SK-N-SH treated with all-trans-retinoic acid at 6 μM for 48 hours (cell line): ENCODE measurements around the gene TFIP11.

Experiments
- ATAC-seq: fragments of 200-7000 bp; cut with Tn5 transposase; 3 replicates; pipeline ENCODE4 v1.9.1; 2020; ENCODE audit warnings: mild to moderate bottlenecking, moderate library complexity
- ARNTL ChIP-seq: fragments of 450-650 bp; formaldehyde crosslinking; IDR thresholded peaks from 2 replicates; pipeline ENCODE4 v1.5.0; 2020; ENCODE audit warnings: low read depth, mild to moderate bottlenecking, moderate library complexity, borderline replicate concordance
- CSDC2 ChIP-seq: fragments of 250-450 bp; sonication (Bioruptor Pico); IDR thresholded peaks from 2 replicates; pipeline ENCODE4 v1.5.0; 2020; ENCODE audit warnings: mild to moderate bottlenecking, moderate library complexity
- CSRNP3 ChIP-seq: fragments of 250-450 bp; sonication (Bioruptor Pico); IDR thresholded peaks from 2 replicates; pipeline ENCODE4 v1.5.1; 2021; ENCODE audit warnings: mild to moderate bottlenecking, moderate library complexity
- ESRRG ChIP-seq: fragments of 250-450 bp; sonication (Bioruptor Pico); IDR thresholded peaks from 2 replicates; pipeline ENCODE4 v1.6.1; 2021; ENCODE audit warnings: mild to moderate bottlenecking
- GLIS3 ChIP-seq: fragments of 250-450 bp; sonication (Bioruptor Pico); IDR thresholded peaks from 2 replicates; pipeline ENCODE4 v1.5.0; 2020; ENCODE audit warnings: mild to moderate bottlenecking, moderate library complexity
- ISL1 ChIP-seq: fragments of 250-450 bp; sonication (Bioruptor Pico); IDR thresholded peaks from 2 replicates; pipeline ENCODE4 v2.1.2; 2022; ENCODE audit warnings: mild to moderate bottlenecking, moderate library complexity
- OSR1 ChIP-seq: fragments of 250-450 bp; sonication (Bioruptor Pico); IDR thresholded peaks from 2 replicates; pipeline ENCODE4 v1.8.0; 2022; ENCODE audit warnings: moderate library complexity, mild to moderate bottlenecking, inconsistent platforms
- POU6F1 ChIP-seq: fragments of 250-450 bp; sonication (Bioruptor Pico); IDR thresholded peaks from 2 replicates; pipeline ENCODE4 v1.8.0; 2021; ENCODE audit warnings: low read depth, mild to moderate bottlenecking, moderate library complexity, borderline replicate concordance
- PPARA ChIP-seq: fragments of 250-450 bp; sonication (Bioruptor Pico); IDR thresholded peaks from 2 replicates; pipeline ENCODE4 v1.5.0; 2020; ENCODE audit warnings: mild to moderate bottlenecking, borderline replicate concordance
- RARB ChIP-seq: fragments of 250-450 bp; sonication (Bioruptor Pico); IDR thresholded peaks from 2 replicates; pipeline ENCODE4 v1.8.0; 2021; ENCODE audit warnings: mild to moderate bottlenecking, moderate library complexity
- SNAI2 ChIP-seq: fragments of 250-450 bp; sonication (Bioruptor Pico); IDR thresholded peaks from 2 replicates; pipeline ENCODE4 v1.5.0; 2020; ENCODE audit warnings: mild to moderate bottlenecking, moderate library complexity
- TCF4 ChIP-seq: fragments of 250-450 bp; sonication (Bioruptor Pico); IDR thresholded peaks from 2 replicates; pipeline ENCODE4 v1.8.0; 2021; ENCODE audit warnings: mild to moderate bottlenecking, moderate library complexity, borderline replicate concordance
- TOX ChIP-seq: fragments of 250-450 bp; sonication (Bioruptor Pico); IDR thresholded peaks from 2 replicates; pipeline ENCODE4 v1.8.0; 2021; ENCODE audit warnings: mild to moderate bottlenecking, moderate library complexity, borderline replicate concordance
- ZC3H10 ChIP-seq: fragments of 250-450 bp; sonication (Bioruptor Pico); IDR thresholded peaks from 2 replicates; pipeline ENCODE4 v1.5.1; 2021; ENCODE audit warnings: mild to moderate bottlenecking, moderate library complexity
- ZFP3 ChIP-seq: fragments of 250-450 bp; sonication (Bioruptor Pico); IDR thresholded peaks from 2 replicates; pipeline ENCODE4 v1.5.0; 2020; ENCODE audit warnings: mild to moderate bottlenecking, moderate library complexity
- ZFP30 ChIP-seq: fragments of 450-650 bp; formaldehyde crosslinking; IDR thresholded peaks from 2 replicates; pipeline ENCODE4 v1.5.0; 2022; ENCODE audit warnings: mild to moderate bottlenecking, moderate library complexity
- ZNF565 ChIP-seq: fragments of 450-650 bp; formaldehyde crosslinking; conservative IDR thresholded peaks from 2 replicates; pipeline ENCODE4 v1.5.0; 2020; ENCODE audit warnings: low read depth, mild to moderate bottlenecking, moderate library complexity
- ZNF70 ChIP-seq: fragments of 450-650 bp; formaldehyde crosslinking; IDR thresholded peaks from 2 replicates; pipeline ENCODE4 v1.5.0; 2020; ENCODE audit warnings: mild to moderate bottlenecking, moderate library complexity
- ZNF8 ChIP-seq: fragments of 450-650 bp; formaldehyde crosslinking; IDR thresholded peaks from 2 replicates; pipeline ENCODE4 v1.5.0; 2020; ENCODE audit warnings: mild to moderate bottlenecking, moderate library complexity
- TF ChIP-seq, protein P1 (sequence below): fragments of 250-450 bp; sonication (Bioruptor Pico); IDR thresholded peaks from 2 replicates; pipeline ENCODE4 v1.5.1; 2020; ENCODE audit warnings: low read depth, mild to moderate bottlenecking, moderate library complexity
- TF ChIP-seq, protein P2 (sequence below): fragments of 250-450 bp; sonication (Bioruptor Pico); IDR thresholded peaks from 2 replicates; pipeline ENCODE4 v1.8.0; 2020; ENCODE audit warnings: mild to moderate bottlenecking, moderate library complexity, borderline replicate concordance

TFIP11 gene

DNA sequence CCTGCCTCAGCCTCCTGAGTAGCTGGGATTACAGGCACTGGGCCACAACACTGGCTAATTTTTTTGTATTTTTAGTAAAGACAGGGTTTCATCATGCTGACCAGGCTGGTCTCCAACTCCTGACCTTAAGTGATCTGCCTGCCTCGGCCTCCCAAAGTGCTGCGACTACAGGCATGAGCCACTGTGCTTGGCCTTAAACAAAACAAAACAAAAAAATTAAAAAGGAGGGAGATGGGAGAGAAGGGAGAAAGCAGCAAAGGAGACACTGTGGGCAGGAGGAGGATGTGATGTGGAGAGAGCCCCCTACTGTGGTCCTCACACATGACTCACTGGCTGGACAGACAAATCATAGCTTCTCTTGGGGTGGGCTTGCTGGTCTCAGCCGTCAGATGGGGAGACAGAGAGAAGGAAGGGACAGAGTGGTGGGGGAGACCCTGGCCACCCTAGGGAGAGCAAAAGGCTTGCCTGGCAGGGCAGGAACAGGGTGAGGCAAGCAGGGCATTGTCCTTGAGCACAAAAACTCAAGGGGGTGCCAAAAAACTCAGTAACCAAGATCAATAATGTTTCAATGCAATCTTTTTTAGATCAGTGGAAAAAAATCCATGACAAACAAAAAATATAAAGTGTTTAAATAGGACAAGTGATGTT, 46.1 kb upstream of the TFIP11 start (continued):
- TF ChIP-seq ZFP3 = no peak
- TF ChIP-seq TCF4 (CRISPR knock-in tag) = no peak
- no peak for TF ChIP-seq POU6F1 (CRISPR knock-in tag)
- TF ChIP-seq ZNF565 (CRISPR knock-in tag) = no peak
- TF ChIP-seq ESRRG (CRISPR knock-in tag) = no peak
- no peak for TF ChIP-seq TOX
- TF ChIP-seq, protein P1, sequence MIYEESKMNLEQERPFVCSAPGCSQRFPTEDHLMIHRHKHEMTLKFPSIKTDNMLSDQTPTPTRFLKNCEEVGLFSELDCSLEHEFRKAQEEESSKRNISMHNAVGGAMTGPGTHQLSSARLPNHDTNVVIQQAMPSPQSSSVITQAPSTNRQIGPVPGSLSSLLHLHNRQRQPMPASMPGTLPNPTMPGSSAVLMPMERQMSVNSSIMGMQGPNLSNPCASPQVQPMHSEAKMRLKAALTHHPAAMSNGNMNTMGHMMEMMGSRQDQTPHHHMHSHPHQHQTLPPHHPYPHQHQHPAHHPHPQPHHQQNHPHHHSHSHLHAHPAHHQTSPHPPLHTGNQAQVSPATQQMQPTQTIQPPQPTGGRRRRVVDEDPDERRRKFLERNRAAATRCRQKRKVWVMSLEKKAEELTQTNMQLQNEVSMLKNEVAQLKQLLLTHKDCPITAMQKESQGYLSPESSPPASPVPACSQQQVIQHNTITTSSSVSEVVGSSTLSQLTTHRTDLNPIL = no peak

DNA sequence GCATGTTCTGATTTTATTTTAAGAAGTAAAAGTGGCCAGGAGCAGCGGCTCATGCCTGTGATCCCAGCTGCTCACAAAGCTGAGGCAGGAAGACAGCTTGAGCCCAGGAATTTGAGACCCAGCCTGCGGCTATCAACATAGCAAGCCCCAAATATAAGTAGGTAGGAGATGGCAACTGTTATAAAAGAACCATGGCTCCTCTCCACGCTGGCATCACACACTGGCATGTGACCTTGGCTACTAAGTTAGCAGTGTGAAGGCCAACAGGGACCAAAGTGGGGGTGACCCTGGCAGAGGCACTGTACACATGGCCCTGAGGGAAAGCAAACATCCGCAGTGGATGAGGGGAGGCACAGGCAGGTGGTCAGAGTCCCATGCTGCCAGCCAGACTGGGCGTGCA, 44.6 kb upstream of the TFIP11 start:
- ATAC-seq = no peak
- TF ChIP-seq TOX (no peak), PPARA (CRISPR knock-in tag) (no peak), ZNF8 (CRISPR knock-in tag) (no peak), RARB (no peak), ISL1 (CRISPR knock-in tag) (no peak), CSRNP3 (CRISPR knock-in tag) (no peak), ZNF70 (no peak), ZFP30 (no peak), ZNF565 (CRISPR knock-in tag) (no peak), OSR1 (no peak), CSDC2 (CRISPR knock-in tag) (no peak), ARNTL (CRISPR knock-in tag) (no peak), SNAI2 (no peak), GLIS3 (CRISPR knock-in tag) (no peak), TCF4 (CRISPR knock-in tag) (no peak)
- TF ChIP-seq, protein P1 = no peak
- TF ChIP-seq, protein P2, sequence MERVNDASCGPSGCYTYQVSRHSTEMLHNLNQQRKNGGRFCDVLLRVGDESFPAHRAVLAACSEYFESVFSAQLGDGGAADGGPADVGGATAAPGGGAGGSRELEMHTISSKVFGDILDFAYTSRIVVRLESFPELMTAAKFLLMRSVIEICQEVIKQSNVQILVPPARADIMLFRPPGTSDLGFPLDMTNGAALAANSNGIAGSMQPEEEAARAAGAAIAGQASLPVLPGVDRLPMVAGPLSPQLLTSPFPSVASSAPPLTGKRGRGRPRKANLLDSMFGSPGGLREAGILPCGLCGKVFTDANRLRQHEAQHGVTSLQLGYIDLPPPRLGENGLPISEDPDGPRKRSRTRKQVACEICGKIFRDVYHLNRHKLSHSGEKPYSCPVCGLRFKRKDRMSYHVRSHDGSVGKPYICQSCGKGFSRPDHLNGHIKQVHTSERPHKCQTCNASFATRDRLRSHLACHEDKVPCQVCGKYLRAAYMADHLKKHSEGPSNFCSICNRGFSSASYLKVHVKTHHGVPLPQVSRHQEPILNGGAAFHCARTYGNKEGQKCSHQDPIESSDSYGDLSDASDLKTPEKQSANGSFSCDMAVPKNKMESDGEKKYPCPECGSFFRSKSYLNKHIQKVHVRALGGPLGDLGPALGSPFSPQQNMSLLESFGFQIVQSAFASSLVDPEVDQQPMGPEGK (CRISPR knock-in tag) = no peak

GRCh38 chr22:26555478-26555877, 43.2 kb upstream of the TFIP11 start:
- ATAC-seq = no peak
- TF ChIP-seq CSDC2 (CRISPR knock-in tag) = no peak
- TF ChIP-seq PPARA (CRISPR knock-in tag) = no peak
- TF ChIP-seq, protein P2 (CRISPR knock-in tag) = no peak
- TF ChIP-seq RARB = no peak
- no peak for TF ChIP-seq TCF4 (CRISPR knock-in tag)
- TF ChIP-seq ZNF565 (CRISPR knock-in tag) = no peak
- no peak for TF ChIP-seq ARNTL (CRISPR knock-in tag)
- TF ChIP-seq ESRRG (CRISPR knock-in tag) = no peak
- TF ChIP-seq ZFP3 = no peak
- TF ChIP-seq SNAI2 = no peak
- no peak for TF ChIP-seq GLIS3 (CRISPR knock-in tag)
- no peak for TF ChIP-seq ZFP30
- TF ChIP-seq, protein P1 = no peak
- TF ChIP-seq CSRNP3 (CRISPR knock-in tag) = no peak
- TF ChIP-seq OSR1 = no peak
- TF ChIP-seq ZC3H10 = no peak
